Neutrophil (primary cell): ENCODE data around the gene ATOH8.

Experiments
- H3K27ac ChIP-seq: fragments of 200-600 bp; sonication (generic); 2 replicates; pipeline ENCODE4 v1.5.1; 2016; ENCODE audit warnings: mild to moderate bottlenecking, moderate library complexity
- H3K27me3 ChIP-seq: fragments of 200-600 bp; sonication (generic); 2 replicates; pipeline ENCODE4 v1.6.0; 2016; ENCODE audit warnings: mild to moderate bottlenecking
- H3K36me3 ChIP-seq: fragments of 200-600 bp; sonication (generic); 2 replicates; pipeline ENCODE4 v1.5.1; 2017
- H3K4me1 ChIP-seq, 2 experiments: fragments of 200-600 bp in 1 of 2; sonication (generic) in 1 of 2; 1 replicate in 1 of 2; 2 replicates in 1 of 2; pipeline versions ENCODE4 v1.5.1 to v1.6.1; 2013 to 2016; ENCODE audit warnings: low read depth in 1 of 2, low read length in 1 of 2, mild to moderate bottlenecking in 1 of 2, moderate library complexity in 1 of 2; ENCODE audit not compliant: control insufficient read depth in 1 of 2, insufficient read depth in 1 of 2
- H3K4me3 ChIP-seq, 2 experiments: fragments of 200-600 bp in 1 of 2; sonication (generic) in 1 of 2; 1 replicate in 1 of 2; 2 replicates in 1 of 2; pipeline ENCODE4 v1.5.1; 2013 to 2016; ENCODE audit warnings: low read depth in 1 of 2, low read length in 1 of 2, mild to moderate bottlenecking in 1 of 2, moderate library complexity in 1 of 2
- H3K9me3 ChIP-seq: fragments of 200-600 bp; sonication (generic); 2 replicates; pipeline ENCODE4 v1.5.1; 2016
- TF ChIP-seq, protein P1 (sequence below): fragments of 200-600 bp; sonication (generic); IDR thresholded peaks from 2 replicates; pipeline ENCODE4 v1.5.1; 2016; ENCODE audit warnings: antibody characterized with exemption

ATOH8 gene

DNA sequence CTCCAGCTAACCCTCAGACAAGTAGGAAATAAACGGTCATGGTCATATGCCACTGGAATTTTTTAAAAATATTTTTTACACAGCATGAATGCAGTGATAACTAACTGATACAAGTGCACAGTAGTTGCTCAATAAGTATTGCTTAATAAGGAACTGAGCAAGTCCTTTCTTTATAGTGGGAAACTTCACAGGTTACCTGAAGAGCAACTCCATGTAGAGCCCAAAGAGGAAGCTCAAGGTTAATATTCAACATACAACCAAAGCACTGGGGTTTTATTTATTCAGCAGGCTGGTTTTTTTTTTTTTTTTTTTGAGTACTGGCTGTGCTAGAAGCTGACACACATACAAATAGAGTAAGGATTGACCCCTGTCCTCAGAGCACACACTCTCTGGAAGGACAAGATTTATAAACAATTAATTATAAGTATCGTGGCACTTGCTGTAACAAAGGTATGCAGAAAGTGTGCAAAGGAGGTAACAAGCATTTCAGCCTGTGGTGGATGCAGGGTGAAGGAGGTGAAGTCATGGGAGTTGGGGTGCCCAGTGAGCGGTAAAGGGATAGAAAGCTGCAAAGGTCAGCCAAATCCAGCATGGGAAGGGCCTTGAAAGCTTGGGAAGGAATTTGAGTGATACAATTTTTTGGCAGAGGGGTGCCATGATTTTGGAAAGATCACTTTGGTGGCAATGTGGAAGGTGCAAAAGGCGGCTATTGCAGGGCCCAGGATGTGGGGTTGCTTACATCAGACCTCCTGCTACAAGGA is 52.7 kb downstream of the ATOH8 start:
- no peaks in the 10 kb centered on the region for H3K36me3 ChIP-seq
- peaks cover 13% of the 10 kb centered on the region for H3K27me3 ChIP-seq
- TF ChIP-seq, protein P1, sequence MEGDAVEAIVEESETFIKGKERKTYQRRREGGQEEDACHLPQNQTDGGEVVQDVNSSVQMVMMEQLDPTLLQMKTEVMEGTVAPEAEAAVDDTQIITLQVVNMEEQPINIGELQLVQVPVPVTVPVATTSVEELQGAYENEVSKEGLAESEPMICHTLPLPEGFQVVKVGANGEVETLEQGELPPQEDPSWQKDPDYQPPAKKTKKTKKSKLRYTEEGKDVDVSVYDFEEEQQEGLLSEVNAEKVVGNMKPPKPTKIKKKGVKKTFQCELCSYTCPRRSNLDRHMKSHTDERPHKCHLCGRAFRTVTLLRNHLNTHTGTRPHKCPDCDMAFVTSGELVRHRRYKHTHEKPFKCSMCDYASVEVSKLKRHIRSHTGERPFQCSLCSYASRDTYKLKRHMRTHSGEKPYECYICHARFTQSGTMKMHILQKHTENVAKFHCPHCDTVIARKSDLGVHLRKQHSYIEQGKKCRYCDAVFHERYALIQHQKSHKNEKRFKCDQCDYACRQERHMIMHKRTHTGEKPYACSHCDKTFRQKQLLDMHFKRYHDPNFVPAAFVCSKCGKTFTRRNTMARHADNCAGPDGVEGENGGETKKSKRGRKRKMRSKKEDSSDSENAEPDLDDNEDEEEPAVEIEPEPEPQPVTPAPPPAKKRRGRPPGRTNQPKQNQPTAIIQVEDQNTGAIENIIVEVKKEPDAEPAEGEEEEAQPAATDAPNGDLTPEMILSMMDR: no peak
- peaks cover 19 to 20% of the 10 kb centered on the region in 2 experiments for H3K4me1 ChIP-seq
- no peak overlapping the region for H3K4me3 ChIP-seq
- H3K27ac ChIP-seq: no peak overlapping the region
- no peaks in the 10 kb centered on the region for H3K9me3 ChIP-seq

DNA sequence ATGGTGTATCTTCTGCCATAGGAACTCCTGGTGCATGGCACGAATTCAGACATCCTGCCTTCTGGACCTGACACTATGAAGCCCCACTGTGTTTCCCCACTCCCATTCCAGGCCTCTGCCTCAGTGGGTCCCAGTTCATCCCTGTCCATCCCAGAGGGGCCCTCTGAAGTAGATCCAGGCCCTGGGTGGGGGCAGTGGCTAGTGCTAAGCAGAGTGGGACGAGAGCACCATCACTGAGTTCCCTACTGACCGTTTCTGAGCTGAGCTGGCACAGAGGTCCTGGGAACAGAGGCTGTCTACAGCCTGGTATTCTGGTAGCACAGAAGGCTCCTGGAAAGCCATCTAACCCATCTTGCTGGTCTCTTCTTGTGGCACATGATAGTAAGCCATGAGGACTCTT is 54.0 kb downstream of the ATOH8 start:
- Histone ChIP-seq H3K4me3 (no peak overlapping the region), H3K9me3 (no peaks in the 10 kb centered on the region), H3K27ac (no peak overlapping the region), H3K36me3 (no peaks in the 10 kb centered on the region), H3K27me3 (peaks cover 21% of the 10 kb centered on the region), H3K4me1 (peaks cover 19 to 20% of the 10 kb centered on the region in 2 experiments)
- TF ChIP-seq, protein P1: no peak

DNA sequence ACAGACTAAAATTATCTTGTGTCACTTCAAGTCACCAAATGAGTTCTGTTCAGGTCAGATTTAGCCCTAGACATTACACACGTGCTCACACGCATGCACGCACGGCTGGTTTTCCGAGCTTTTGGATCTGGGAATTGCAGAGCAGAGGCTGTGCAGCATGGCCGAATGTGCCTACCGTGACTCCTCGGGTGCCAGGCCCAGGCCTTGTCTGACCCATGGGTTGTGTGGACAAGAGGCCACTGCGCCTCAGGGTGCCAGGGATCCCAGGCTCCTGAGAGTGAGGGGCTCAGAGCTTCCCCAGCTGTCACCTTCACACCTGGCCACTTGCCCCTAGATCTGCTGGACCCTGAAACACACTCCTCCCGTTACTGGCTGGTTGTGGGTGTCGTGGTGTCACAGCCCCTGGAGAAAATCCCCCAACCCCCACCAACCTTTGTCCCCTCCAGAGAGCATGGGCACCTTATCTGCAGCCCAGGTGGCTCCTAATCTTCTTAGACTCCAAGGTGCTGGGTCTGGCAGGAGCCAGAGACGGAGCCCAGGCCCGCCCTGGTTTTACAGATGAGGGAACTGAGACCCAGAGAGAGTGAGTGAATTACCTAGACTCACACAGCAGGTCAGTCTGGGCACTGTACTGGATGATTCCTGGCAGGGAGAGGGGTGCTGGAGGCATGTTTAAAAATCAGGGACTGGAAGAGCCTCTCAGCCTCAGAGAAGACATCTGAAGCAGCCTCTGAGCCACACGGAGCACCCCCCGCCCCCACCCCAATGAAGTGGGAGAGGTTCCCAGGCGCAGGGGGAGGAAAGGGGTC is 56.8 kb downstream of the ATOH8 start:
- Histone ChIP-seq H3K36me3 (no peaks in the 10 kb centered on the region), H3K27me3 (peaks cover 21% of the 10 kb centered on the region), H3K4me3 (no peak overlapping the region), H3K4me1 (peaks cover 13 to 14% of the 10 kb centered on the region in 2 experiments), H3K27ac (no peak overlapping the region), H3K9me3 (no peaks in the 10 kb centered on the region)
- TF ChIP-seq, protein P1: no peak

DNA sequence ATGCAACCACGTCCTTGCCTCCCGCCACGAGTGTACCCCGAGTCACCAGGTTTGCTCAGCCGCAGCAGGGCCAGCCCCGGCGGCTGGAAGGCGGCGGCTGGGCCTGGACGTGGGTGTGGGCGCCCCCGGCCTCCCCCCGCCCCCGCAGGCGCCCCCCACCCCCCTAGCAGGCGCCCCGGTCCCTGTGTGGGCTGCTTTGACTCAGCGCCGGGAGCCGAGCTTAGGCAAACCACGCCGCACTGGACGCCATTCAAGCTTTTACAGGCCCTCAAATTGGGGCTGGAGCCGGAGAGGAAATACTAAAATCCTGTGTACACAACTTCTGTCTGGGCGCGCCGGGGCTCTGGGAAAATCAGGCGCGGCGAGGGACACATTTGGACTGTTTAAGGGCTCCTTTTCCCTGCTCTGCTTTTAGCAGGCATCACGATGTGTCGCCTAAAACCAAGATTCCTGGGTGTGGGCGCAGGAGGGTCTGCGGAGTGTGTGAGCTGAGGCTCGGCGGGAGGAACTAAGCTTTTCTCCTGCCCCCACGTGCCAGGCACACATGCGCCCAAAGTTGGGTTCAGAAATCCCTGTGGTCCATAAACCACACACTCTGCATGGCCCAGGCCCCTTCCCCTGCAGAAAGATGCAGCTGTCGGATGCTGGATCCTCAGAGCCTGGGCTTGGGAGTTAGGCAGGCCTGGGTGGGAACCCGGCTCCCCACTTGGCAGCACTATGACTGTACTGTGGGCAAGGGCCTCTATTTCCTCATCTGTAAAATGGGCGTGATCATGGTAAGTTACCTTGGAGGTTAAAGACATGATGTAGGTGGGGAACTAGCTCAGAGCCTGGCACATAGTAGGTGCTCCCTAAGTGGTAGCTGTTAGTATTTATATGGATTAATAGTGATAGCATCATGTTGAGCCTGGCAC is 57.6 kb downstream of the ATOH8 start:
- no peak overlapping the region for H3K27ac ChIP-seq
- H3K9me3 ChIP-seq: no peaks in the 10 kb centered on the region
- peaks cover 6 to 7% of the 10 kb centered on the region in 2 experiments for H3K4me1 ChIP-seq
- peaks cover 21% of the 10 kb centered on the region for H3K27me3 ChIP-seq
- TF ChIP-seq, protein P1: no peak
- H3K36me3 ChIP-seq: no peaks in the 10 kb centered on the region
- no peak overlapping the region for H3K4me3 ChIP-seq

DNA sequence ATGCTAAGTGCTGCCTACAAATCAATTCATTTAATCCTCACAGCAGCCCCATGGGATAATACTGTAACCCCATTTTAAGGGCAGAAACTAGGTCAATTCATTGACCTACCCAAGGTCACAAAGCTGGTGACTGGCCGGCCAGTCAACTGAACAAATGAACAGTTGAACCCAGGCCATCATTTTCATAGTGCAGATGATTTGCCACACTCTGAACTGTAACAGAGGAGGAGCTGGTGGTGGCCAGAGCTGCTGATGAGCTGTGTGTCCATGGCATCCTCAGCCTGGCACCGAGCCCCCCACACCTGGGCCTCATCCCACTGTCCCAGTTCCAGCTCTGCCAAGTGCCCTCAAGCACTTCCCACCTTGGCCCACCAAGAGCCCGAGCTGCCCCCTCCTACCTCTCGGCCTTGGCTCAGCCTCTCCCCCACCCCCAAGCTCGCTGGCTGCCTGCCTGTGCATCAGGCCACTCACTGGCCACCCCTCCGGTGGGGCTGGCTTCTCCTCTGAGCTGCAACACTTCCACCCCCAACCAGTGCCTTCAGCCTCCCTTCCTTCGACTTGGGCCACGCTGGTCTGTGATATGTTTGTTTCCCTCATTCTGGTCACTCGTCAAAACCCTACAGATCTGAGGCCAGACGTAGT is 58.4 kb downstream of the ATOH8 start:
- no peak overlapping the region for H3K4me3 ChIP-seq
- TF ChIP-seq, protein P1: no peak
- no peaks in the 10 kb centered on the region for H3K36me3 ChIP-seq
- H3K4me1 ChIP-seq: no peaks in the 10 kb centered on the region
- H3K27me3 ChIP-seq: peaks cover 21% of the 10 kb centered on the region
- H3K27ac ChIP-seq: no peak overlapping the region
- H3K9me3 ChIP-seq: no peaks in the 10 kb centered on the region
